GM19328 (cell line): ENCODE data around the gene RNF146.
"Not testable (repeated sequence)": the region's sequence is repeated elsewhere in the genome, so short reads cannot be mapped to it uniquely, and the experiment has no call there.

ENCODE experiments used
- ATAC-seq: cut with Tn5 transposase; IDR thresholded peaks from one replicate; pipeline ENCODE4 v1.9.1; 2021; ENCODE audit warnings: mild to moderate bottlenecking, moderate library complexity; ENCODE audit not compliant: unreplicated experiment

RNF146 gene

DNA sequence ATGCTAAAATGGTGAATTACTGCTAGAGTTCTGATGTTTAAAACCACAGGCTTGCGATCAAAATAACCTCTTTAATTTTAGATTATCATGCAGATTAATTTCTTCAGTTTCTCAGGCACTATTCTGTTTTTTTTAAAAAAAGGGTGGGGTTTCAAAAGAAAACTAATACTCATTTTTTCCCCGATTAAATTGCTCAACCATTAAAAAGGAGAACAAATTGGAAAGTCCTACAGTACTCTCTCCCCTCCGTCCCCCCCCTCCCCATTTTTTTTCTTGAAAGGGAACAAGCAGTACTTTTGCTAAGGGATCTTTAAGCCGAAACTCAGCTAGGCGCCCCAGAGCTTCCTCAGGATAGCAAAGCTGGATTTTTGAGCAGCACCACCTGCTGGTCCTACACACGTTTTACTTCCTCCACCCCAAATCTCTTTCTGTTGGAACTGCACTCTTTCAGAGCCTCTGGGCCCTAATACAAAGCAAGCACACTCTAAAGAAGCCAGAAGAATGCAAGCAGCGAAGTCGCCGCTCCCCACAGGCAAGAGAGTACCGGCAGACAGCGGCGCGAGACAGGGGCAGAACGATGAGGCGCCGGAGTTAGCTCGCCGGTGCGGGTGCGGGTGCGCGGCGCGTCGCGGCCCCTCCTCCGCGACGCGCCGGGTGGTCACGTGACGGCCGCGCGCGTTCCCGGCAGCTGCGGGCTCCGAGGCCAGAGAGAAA lies at the start of gene RNF146:
RNF146 (plus strand) TSS at position 687 of the 714 bp plus-strand sequence. CDS start 13,475 bp downstream, outside the sequence.
- peak; percentile 85 for ATAC-seq

DNA sequence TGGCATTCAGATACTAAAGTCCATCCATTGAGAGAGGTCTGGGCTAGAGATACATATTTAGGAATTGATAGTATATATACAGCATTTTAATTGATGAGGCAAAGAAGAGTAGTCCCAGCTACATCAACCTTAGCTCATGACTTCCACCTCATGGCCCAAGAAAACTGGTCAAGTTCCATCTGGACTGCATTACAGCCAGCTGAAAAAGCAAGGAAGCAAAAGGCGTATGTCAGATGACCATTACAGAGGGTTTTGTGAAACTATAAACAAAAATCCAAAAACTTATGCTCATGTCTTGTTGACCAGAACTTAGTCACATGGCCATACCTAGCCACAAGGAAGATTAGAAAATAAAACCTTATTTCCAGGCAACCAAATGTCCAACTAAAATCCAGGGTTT lies 46.8 kb upstream of the RNF146 start:
- no peak for ATAC-seq

DNA sequence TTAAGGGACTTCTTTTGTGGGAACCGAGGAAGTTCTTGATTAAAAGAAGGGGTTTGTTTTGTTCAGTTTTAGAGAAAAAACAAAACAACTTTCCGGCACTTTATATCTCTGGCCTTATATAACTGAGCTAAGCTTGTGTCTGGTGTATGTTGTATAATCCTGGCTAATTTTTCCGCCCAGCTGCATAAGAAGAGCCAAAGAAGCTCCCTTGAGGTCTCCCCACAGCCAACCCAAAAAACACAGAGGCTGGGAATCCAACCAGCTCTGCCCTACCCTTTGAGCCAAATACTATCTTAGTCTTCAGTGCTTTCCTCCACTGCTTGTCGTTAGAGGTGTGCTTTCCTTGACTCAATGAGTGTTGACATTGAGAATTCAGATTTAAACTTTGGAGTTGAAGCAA lies 45.5 kb upstream of the RNF146 start:
- no peak for ATAC-seq

- no peak for ATAC-seq
Observed at GRCh38 chr6:127222418-127222817, 44.2 kb upstream of the RNF146 start.

GRCh38 chr6:127225497-127225896 lies 41.2 kb upstream of the RNF146 start:
- ATAC-seq: no peak

- ATAC-seq: not testable (repeated sequence)
Observed at GRCh38 chr6:127233819-127234218, 32.8 kb upstream of the RNF146 start.

DNA sequence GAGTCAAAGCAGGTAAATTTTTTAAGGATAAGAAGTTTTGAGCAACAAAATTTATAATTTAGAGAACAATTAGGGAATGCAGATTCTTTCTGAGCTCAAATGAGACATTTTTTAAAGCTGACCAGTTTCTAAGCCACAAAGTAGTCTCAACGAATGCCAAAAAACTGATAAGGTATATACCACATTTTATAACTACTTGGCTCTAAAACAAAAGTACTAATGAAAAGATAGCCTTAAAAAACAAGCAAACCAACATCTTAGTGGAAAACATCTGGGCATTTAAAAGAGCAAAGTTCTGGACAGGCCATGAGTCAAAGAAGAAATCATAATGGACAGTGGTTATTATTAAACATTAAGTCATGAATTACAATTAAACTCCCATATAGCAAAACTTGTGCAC lies 23.2 kb upstream of the RNF146 start:
- no peak for ATAC-seq

GRCh38 chr6:127247114-127248096 lies 19.3 kb upstream of the RNF146 start:
- ATAC-seq: no peak

GRCh38 chr6:127249621-127250020 lies 17.0 kb upstream of the RNF146 start:
- ATAC-seq: no peak

- no peak for ATAC-seq
Observed at GRCh38 chr6:127255286-127255685, 11.4 kb upstream of the RNF146 start.

- ATAC-seq: no peak
Observed at GRCh38 chr6:127262896-127263295, 3.8 kb upstream of the RNF146 start.

GRCh38 chr6:127263481-127263880 lies 3.2 kb upstream of the RNF146 start:
- no peak for ATAC-seq

DNA sequence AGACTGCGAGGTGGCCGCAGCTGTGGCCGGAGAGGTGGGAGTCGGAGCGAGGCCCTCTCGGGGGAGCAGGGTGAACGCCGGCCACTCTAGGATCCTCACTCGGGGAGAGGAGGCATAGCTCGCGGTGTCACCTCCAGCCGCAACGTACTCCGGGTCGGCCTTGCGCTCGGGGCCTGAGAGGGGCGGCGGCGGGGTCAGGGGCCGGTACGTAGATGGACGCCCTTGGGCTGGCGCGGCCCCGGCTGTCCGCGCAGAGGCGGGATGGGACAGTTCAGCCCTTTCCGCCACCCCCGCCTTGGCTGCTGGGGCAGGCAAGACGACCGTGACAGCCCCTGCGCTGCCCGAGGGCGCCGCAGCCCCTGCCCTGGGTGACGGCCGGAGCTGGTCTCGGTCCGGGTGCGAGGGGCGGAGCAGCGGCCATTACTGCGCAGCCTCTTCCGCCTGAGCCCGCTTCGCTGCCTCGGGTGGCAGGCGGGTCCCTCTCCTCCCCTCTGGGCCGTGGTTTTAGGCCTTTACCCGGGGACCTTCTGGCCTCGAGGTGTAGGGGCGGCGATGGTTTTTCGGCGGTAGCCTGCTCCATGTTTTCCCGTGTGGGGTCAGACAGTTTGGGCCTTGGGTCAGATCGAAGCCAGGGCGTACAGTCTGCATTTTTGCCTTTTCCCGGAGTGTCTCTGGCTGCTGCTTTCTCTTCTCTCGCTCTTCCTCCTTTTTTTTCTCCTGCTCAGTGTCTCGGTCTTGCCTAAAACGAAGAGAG lies 405 bp downstream of the RNF146 start:
- ATAC-seq: peak; percentile 73

- peak; percentile 0 for ATAC-seq
Observed at GRCh38 chr6:127267646-127268625, 1.3 kb downstream of the RNF146 start.

DNA sequence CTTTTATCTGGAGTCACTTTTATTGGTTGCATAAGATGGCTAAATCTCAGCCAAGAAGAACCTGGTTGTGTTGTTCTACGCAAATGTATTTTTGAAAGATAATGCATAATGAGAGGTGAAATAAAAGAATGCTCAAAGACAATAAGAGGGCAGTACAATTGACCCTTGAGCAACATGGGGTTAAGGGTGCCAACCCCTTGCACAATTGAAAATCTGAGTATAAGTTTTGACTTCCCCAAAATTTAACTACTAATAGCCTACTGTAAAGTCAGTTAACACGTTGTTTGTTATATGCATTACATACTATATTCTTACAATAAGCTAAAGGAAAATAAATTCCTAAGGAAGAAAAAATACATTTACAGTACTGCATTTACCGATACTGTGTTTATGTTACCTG lies 5.9 kb downstream of the RNF146 start:
- ATAC-seq: no peak

DNA sequence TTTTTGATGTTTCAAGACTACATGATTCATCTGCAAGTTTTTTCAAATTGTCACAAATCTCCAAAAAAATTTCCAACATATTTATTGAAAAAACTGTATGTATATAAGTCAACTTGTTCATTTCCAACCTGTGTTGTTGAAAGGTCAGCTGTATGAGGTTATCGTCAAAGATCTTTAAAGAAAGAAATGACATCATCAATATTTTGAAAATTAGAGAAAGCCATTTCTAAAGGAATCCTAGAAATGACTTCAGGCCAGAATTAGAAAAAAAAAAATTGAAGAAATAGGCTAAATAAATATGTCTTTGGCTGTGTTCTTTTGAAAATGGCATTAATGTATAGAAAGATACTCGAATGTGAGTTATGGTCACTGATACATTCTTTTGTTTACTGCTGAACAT lies 6.8 kb downstream of the RNF146 start:
- no peak for ATAC-seq

DNA sequence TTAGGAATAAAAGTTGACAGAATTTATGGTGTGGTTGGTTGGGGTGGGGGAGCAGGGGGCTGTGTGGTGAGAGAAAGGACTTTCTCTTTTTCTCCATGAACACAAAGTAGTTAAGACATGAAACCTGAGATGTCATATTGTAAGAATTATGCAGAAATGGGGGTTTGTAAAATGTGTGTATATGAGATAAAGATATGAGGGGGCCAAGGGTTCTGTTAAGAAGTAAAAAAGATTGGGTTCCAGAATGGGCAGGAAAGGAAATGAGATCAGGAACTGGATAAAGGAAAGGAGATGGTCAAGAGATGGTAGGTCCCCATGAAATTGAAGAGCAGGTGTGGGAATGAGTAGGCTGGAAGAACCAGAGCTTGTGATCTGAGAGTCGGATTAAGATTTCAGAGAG lies 9.7 kb downstream of the RNF146 start:
- ATAC-seq: no peak

GRCh38 chr6:127277878-127278843 lies 11.5 kb downstream of the RNF146 start:
- no peak for ATAC-seq

- ATAC-seq: peak; percentile 73
Observed at GRCh38 chr6:127279815-127280214, 13.2 kb downstream of the RNF146 start.
